ENCODE measurements around the gene SPG21. TPM values are rescaled to one million over a fixed set of nuclear protein-coding genes. Genes with fewer than 3 reads are reported as not detected.

The SPG21 gene
- total RNA-seq, 1 donor from 2014 or later = 71.8 TPM

GRCh38 chr15:64923546-64923945 lies 66.2 kb downstream of the SPG21 start:
- Mint-ChIP-seq H3K4me1 (no peaks in the 10 kb centered on the region), H3K4me3 (no peak overlapping the region), H3K27me3 (ENCODE audit: low read depth) (no peaks in the 10 kb centered on the region), H3K27ac (ENCODE audit: unreplicated experiment) (no peak overlapping the region), H3K36me3 (ENCODE audit: low read depth) (no peaks in the 10 kb centered on the region), H3K9me3 (no peaks in the 10 kb centered on the region)
- no peak for DNase-seq (ENCODE audit: low read depth, low spot score)
- no peak for TF ChIP-seq CTCF (conservative IDR thresholded peaks at IDR 0.05)

DNA sequence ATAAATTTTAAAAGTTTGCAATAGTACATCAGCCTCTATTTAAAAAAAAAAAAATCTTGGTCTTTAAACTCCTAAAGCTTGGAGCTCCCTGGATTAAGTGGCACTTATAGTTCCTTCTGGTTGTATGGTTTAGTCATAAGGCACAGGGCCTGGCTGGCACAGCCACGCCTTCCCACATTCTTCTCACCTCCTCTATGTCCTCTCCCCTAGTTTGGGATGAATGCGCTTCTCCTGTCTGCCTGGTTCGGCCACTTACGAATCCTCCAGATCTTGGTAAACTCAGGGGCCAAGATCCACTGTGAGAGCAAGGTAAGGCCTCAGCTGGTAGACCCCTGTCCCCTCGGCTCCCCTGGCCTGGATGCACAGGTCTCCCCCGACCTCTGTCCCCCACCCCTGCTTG lies 68.0 kb downstream of the SPG21 start:
- H3K36me3 Mint-ChIP-seq (ENCODE audit: low read depth) = no peaks in the 10 kb centered on the region
- peaks cover 4% of the 10 kb centered on the region for H3K4me1 Mint-ChIP-seq
- H3K27ac Mint-ChIP-seq (ENCODE audit: unreplicated experiment) = peak overlapping the region; percentile 71
- H3K27me3 Mint-ChIP-seq (ENCODE audit: low read depth) = no peaks in the 10 kb centered on the region
- H3K9me3 Mint-ChIP-seq = no peaks in the 10 kb centered on the region
- DNase-seq (ENCODE audit: low read depth, low spot score) = no peak
- TF ChIP-seq CTCF (conservative IDR thresholded peaks at IDR 0.05) = no peak
- H3K4me3 Mint-ChIP-seq = no peak overlapping the region

DNA sequence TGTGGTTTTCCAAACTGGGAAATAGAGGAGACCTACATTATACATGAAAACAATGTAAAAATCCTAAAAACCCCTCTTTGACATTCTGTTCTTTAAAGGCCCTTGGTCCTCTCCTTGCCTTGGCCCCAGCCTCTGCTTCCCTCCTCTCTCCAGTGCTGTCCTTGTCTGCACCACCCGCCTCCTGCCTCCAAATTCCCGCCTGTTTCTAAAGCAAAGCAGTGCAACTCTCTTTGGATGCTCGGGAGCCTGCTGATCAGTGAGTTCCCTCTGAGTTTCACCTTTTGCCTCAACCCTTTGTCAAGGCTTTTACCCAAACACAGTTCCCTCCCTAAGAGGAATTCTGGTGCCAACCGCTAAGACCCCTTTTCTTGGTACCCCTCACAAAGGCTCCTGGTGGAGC lies 70.0 kb downstream of the SPG21 start:
- no peaks in the 10 kb centered on the region for H3K36me3 Mint-ChIP-seq (ENCODE audit: low read depth)
- H3K4me1 Mint-ChIP-seq = peaks cover 18% of the 10 kb centered on the region
- no peak for DNase-seq (ENCODE audit: low read depth, low spot score)
- H3K27ac Mint-ChIP-seq (ENCODE audit: unreplicated experiment) = no peak overlapping the region
- H3K4me3 Mint-ChIP-seq = no peak overlapping the region
- no peaks in the 10 kb centered on the region for H3K9me3 Mint-ChIP-seq
- TF ChIP-seq CTCF (conservative IDR thresholded peaks at IDR 0.05) = no peak
- no peaks in the 10 kb centered on the region for H3K27me3 Mint-ChIP-seq (ENCODE audit: low read depth)

- H3K4me3 Mint-ChIP-seq = peak overlapping the region; percentile 48
- peaks cover 10% of the 10 kb centered on the region for H3K27me3 Mint-ChIP-seq (ENCODE audit: low read depth)
- peaks cover 25% of the 10 kb centered on the region for H3K4me1 Mint-ChIP-seq
- no peaks in the 10 kb centered on the region for H3K36me3 Mint-ChIP-seq (ENCODE audit: low read depth)
- DNase-seq (ENCODE audit: low read depth, low spot score) = no peak
- TF ChIP-seq CTCF (conservative IDR thresholded peaks at IDR 0.05) = no peak
- H3K9me3 Mint-ChIP-seq = no peaks in the 10 kb centered on the region
- H3K27ac Mint-ChIP-seq (ENCODE audit: unreplicated experiment) = peak overlapping the region; percentile 89
These were observed 72.5 kb downstream of the SPG21 start for GRCh38 chr15:64917211-64917610.

GRCh38 chr15:64916365-64916764 lies 73.3 kb downstream of the SPG21 start:
- TF ChIP-seq CTCF (conservative IDR thresholded peaks at IDR 0.05) = no peak
- Mint-ChIP-seq H3K4me3 (no peak overlapping the region), H3K27ac (ENCODE audit: unreplicated experiment) (no peak overlapping the region), H3K4me1 (peaks cover 29% of the 10 kb centered on the region), H3K27me3 (ENCODE audit: low read depth) (peaks cover 14% of the 10 kb centered on the region), H3K9me3 (no peaks in the 10 kb centered on the region), H3K36me3 (ENCODE audit: low read depth) (no peaks in the 10 kb centered on the region)
- DNase-seq (ENCODE audit: low read depth, low spot score) = no peak
